GM23338 (cell line): ENCODE data around the gene MRS2. TPM values are rescaled to one million over a fixed set of nuclear protein-coding genes. Genes with fewer than 3 reads are reported as not detected.

ENCODE experiments used
- ATAC-seq: fragments of 200-7000 bp; cut with Tn5 transposase; 3 replicates; pipeline ENCODE4 v1.9.1; 2020
- DNase-seq: peaks from one replicate; pipeline ENCODE4 v3.0.0-alpha.2; 2015; ENCODE audit warnings: low spot score
- H2AFZ ChIP-seq: fragments of 200-600 bp; sonication (generic); 2 replicates; pipeline ENCODE4 v1.8.0; 2016; ENCODE audit warnings: antibody characterized with exemption, mild to moderate bottlenecking, moderate library complexity
- H3F3A ChIP-seq: fragments of 200-600 bp; sonication (generic); replicated peaks from 2 replicates; pipeline ENCODE4 v1.8.0; 2017; ENCODE audit warnings: antibody characterized with exemption, mixed run types, low read depth
- H3K27ac ChIP-seq: fragments of 200-600 bp; sonication (generic); 2 replicates; pipeline ENCODE4 v1.6.1; 2016; ENCODE audit warnings: low read depth
- H3K27me3 ChIP-seq: fragments of 200-600 bp; sonication (generic); 2 replicates; pipeline ENCODE4 v1.8.0; 2016; ENCODE audit warnings: mild to moderate bottlenecking, mixed run types, moderate library complexity; ENCODE audit not compliant: insufficient read depth
- H3K36me3 ChIP-seq: fragments of 200-600 bp; sonication (generic); 2 replicates; pipeline ENCODE4 v1.8.0; 2016; ENCODE audit warnings: mild to moderate bottlenecking; ENCODE audit not compliant: insufficient read depth
- H3K4me1 ChIP-seq: fragments of 200-600 bp; sonication (generic); 2 replicates; pipeline ENCODE4 v1.8.0; 2016; ENCODE audit warnings: mild to moderate bottlenecking, moderate library complexity; ENCODE audit not compliant: insufficient read depth
- H3K4me2 ChIP-seq: fragments of 200-600 bp; sonication (generic); 2 replicates; pipeline ENCODE4 v1.7.1; 2017; ENCODE audit warnings: mixed run types
- H3K4me3 ChIP-seq: fragments of 200-600 bp; sonication (generic); 2 replicates; pipeline ENCODE4 v1.6.1; 2016; ENCODE audit warnings: mixed run types
- H3K79me2 ChIP-seq: fragments of 200-600 bp; sonication (generic); replicated peaks from 2 replicates; pipeline ENCODE4 v1.8.0; 2017; ENCODE audit warnings: mild to moderate bottlenecking; ENCODE audit not compliant: insufficient read depth
- H3K9me2 ChIP-seq: fragments of 200-600 bp; sonication (generic); 2 replicates; pipeline ENCODE4 v1.8.0; 2017; ENCODE audit not compliant: insufficient read depth
- H4K20me1 ChIP-seq: fragments of 200-600 bp; sonication (generic); replicated peaks from 2 replicates; pipeline ENCODE4 v1.8.0; 2017; ENCODE audit warnings: mild to moderate bottlenecking; ENCODE audit not compliant: insufficient read depth
- H3K27ac Mint-ChIP-seq: 2 replicates; pipeline ENCODE4 v1.8.0; 2020; ENCODE audit warnings: inconsistent platforms, mild to moderate bottlenecking, moderate library complexity, mixed read lengths
- H3K27me3 Mint-ChIP-seq: 3 replicates; pipeline ENCODE4 v1.8.0; 2022; ENCODE audit warnings: low read depth, mild to moderate bottlenecking, moderate library complexity, mixed read lengths, inconsistent platforms; ENCODE audit not compliant: insufficient read depth, poor library complexity
- H3K36me3 Mint-ChIP-seq: 3 replicates; pipeline ENCODE4 v1.8.0; 2021; ENCODE audit warnings: low read depth, mild to moderate bottlenecking, inconsistent platforms, moderate library complexity, mixed read lengths
- H3K4me1 Mint-ChIP-seq: 3 replicates; pipeline ENCODE4 v1.8.0; 2020; ENCODE audit warnings: mild to moderate bottlenecking, inconsistent platforms, mixed read lengths
- H3K4me3 Mint-ChIP-seq: 3 replicates; pipeline ENCODE4 v1.8.0; 2021; ENCODE audit warnings: moderate library complexity, mild to moderate bottlenecking, inconsistent platforms, mixed read lengths
- H3K9me3 Mint-ChIP-seq: 3 replicates; pipeline ENCODE4 v1.8.0; 2020; ENCODE audit warnings: moderate library complexity, mild to moderate bottlenecking, inconsistent platforms, mixed read lengths
- CREB1 ChIP-seq: fragments of 250-450 bp; sonication (Bioruptor Pico); IDR thresholded peaks from 2 replicates; pipeline ENCODE4 v1.5.0; 2020; ENCODE audit warnings: low read depth, mild to moderate bottlenecking, moderate library complexity
- CTCF ChIP-seq, 2 experiments: fragments of 200-600 bp in 1 of 2; sonication (generic) in 1 of 2; conservative IDR thresholded peaks; 2 replicates each; pipeline versions ENCODE4 v1.5.1 to v1.6.1; 2016 to 2017; ENCODE audit warnings: antibody characterized with exemption in 2 of 2, low read depth in 2 of 2, mild to moderate bottlenecking in 2 of 2, moderate library complexity in 1 of 2
- EZH2phosphoT487 ChIP-seq: fragments of 200-600 bp; sonication (generic); IDR thresholded peaks from one replicate; pipeline ENCODE4 v1.8.1; 2018; ENCODE audit warnings: antibody characterized with exemption; ENCODE audit not compliant: unreplicated experiment
- NANOG ChIP-seq: IDR thresholded peaks from 2 replicates; pipeline ENCODE4 v1.6.1; 2016; ENCODE audit warnings: antibody characterized with exemption, borderline replicate concordance
- POLR2AphosphoS5 ChIP-seq: IDR thresholded peaks from 2 replicates; pipeline ENCODE4 v1.6.1; 2016; ENCODE audit warnings: antibody characterized with exemption, low read depth
- ZNF462 ChIP-seq: fragments of 250-450 bp; sonication (Bioruptor Pico); IDR thresholded peaks from 2 replicates; pipeline ENCODE4 v1.5.0; 2020; ENCODE audit warnings: mild to moderate bottlenecking, moderate library complexity
- polyA plus RNA-seq: library from polyadenylated mRNA; unstranded; fragments of >200 nt; fragmentation: Nextera tagmentation; extraction: Ambion mirVana; gene quantifications from 2 replicates; pipeline ENCODE4 v1.2.1, GENCODE V29; 2016
- total RNA-seq: library from RNA; depleted of rRNA; stranded (reverse); fragments of >200 nt; shearing (Covaris generic); gene quantifications from 2 replicates; pipeline ENCODE4 v1.2.3, GENCODE V29; 2014

Gene MRS2
- total and polyA plus RNA-seq, 2 experiments from 2014 or later = 80.9 to 125 TPM

DNA sequence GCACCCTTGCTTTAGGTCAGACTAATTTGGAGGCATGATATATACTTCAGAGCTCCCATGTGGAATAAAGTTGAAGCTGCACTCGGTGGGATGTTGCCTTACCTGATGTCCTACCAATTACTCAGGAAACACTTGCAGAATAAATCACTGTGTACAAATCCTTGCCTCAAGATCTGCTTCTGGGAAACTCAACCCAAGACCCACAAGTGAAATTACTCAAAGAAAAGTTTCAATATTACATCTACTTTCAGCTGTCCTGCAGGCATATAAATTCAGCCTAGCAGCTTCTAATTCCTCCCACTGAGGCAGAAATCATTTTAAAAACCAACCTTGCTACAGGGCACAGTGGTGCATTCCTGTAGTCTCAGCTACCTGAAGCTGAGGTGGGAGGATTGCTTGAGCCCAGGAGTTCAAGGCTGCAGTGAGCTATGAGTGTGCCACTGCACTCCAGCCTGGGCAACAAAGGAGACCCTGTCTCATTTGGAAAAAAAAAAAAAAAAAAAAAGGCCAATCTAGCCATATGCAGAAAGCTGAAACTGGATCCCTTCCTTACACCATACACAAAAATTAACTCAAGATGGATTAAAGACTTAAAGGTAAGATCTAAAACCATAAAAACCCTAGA, 24.2 kb upstream of the MRS2 start:
- H3K4me3 ChIP-seq = no peak overlapping the region
- H3K4me1 Mint-ChIP-seq = peaks cover 10% of the 10 kb centered on the region
- H3K4me1 ChIP-seq = no peaks in the 10 kb centered on the region; the same call in 1 of the 2 replicates
- no peaks in the 10 kb centered on the region for H3F3A ChIP-seq
- H3K27ac Mint-ChIP-seq = no peak overlapping the region
- no peaks in the 10 kb centered on the region; the same call in 1 of the 2 replicates for H4K20me1 ChIP-seq
- no peaks in the 10 kb centered on the region for H3K79me2 ChIP-seq
- peaks cover 1% of the 10 kb centered on the region for H3K27me3 Mint-ChIP-seq
- H2AFZ ChIP-seq = no peak overlapping the region
- H3K36me3 Mint-ChIP-seq = no peaks in the 10 kb centered on the region
- H3K9me2 ChIP-seq = no peaks in the 10 kb centered on the region
- DNase-seq (no peak), ATAC-seq (no peak)
- H3K27me3 ChIP-seq = no peaks in the 10 kb centered on the region
- no peak for TF ChIP-seq ZNF462 (CRISPR knock-in tag)
- H3K9me3 Mint-ChIP-seq = no peaks in the 10 kb centered on the region; the same call in none of the 3 replicates
- no peak overlapping the region for H3K4me3 Mint-ChIP-seq
- no peak overlapping the region for H3K27ac ChIP-seq
- H3K4me2 ChIP-seq = no peak overlapping the region
- H3K36me3 ChIP-seq = no peaks in the 10 kb centered on the region

GRCh38 chr6:24381476-24382219, 21.1 kb upstream of the MRS2 start:
- Histone ChIP-seq H3K79me2 (no peaks in the 10 kb centered on the region), H3K9me2 (no peaks in the 10 kb centered on the region), H3K27ac (no peak overlapping the region), H3K4me2 (no peak overlapping the region), H2AFZ (no peak overlapping the region), H3F3A (no peaks in the 10 kb centered on the region), H3K4me3 (no peak overlapping the region), H4K20me1 (no peaks in the 10 kb centered on the region; the same call in 1 of the 2 replicates), H3K36me3 (no peaks in the 10 kb centered on the region), H3K27me3 (no peaks in the 10 kb centered on the region), H3K4me1 (no peaks in the 10 kb centered on the region)
- DNase-seq = no peak
- H3K36me3 Mint-ChIP-seq = no peaks in the 10 kb centered on the region
- H3K4me3 Mint-ChIP-seq = no peak overlapping the region
- H3K27me3 Mint-ChIP-seq = peaks cover 4% of the 10 kb centered on the region
- no peaks in the 10 kb centered on the region; the same call in 1 of the 3 replicates for H3K4me1 Mint-ChIP-seq
- ATAC-seq = no peak
- H3K27ac Mint-ChIP-seq = no peak overlapping the region
- no peaks in the 10 kb centered on the region; the same call in 1 of the 3 replicates for H3K9me3 Mint-ChIP-seq
- TF ChIP-seq EZH2phosphoT487 (no peak), NANOG (no peak), POLR2AphosphoS5 (no peak), CREB1 (CRISPR knock-in tag) (no peak), CTCF (conservative IDR thresholded peaks at IDR 0.05; ENCODE audit: low read depth in 2 of 2) (no peak)
